Effector memory CD4-positive, alpha-beta T cell (primary cell): ENCODE data around the gene CAMTA1.

Experiments used
- DNase-seq, 3 donors: peaks; one replicate each; pipeline ENCODE4 v3.0.0-alpha.2; 2020
- H3K27ac ChIP-seq: 2 replicates; pipeline ENCODE4 v1.7.0; 2013; ENCODE audit warnings: mild to moderate bottlenecking, low read length, moderate library complexity; ENCODE audit not compliant: insufficient read depth, poor library complexity, severe bottlenecking
- H3K27me3 ChIP-seq: replicated peaks from 2 replicates; pipeline ENCODE4 v1.7.0; 2013; ENCODE audit warnings: mild to moderate bottlenecking, low read length; ENCODE audit not compliant: insufficient read depth, control insufficient read depth, poor library complexity, severe bottlenecking
- H3K36me3 ChIP-seq: 2 replicates; pipeline ENCODE4 v1.7.0; 2013; ENCODE audit warnings: mild to moderate bottlenecking, low read length, moderate library complexity; ENCODE audit not compliant: control insufficient read depth, insufficient read depth
- H3K4me1 ChIP-seq: 2 replicates; pipeline ENCODE4 v1.7.0; 2013; ENCODE audit warnings: low read length, mild to moderate bottlenecking; ENCODE audit not compliant: control insufficient read depth, insufficient read depth, poor library complexity, severe bottlenecking
- H3K4me3 ChIP-seq: 2 replicates; pipeline ENCODE4 v1.7.0; 2013; ENCODE audit warnings: low read length, low read depth, mild to moderate bottlenecking; ENCODE audit not compliant: insufficient read depth, poor library complexity, severe bottlenecking
- H3K9me3 ChIP-seq: 2 replicates; pipeline ENCODE4 v1.7.0; 2013; ENCODE audit warnings: mild to moderate bottlenecking, low read length, moderate library complexity; ENCODE audit not compliant: control insufficient read depth

The CAMTA1 gene

DNA sequence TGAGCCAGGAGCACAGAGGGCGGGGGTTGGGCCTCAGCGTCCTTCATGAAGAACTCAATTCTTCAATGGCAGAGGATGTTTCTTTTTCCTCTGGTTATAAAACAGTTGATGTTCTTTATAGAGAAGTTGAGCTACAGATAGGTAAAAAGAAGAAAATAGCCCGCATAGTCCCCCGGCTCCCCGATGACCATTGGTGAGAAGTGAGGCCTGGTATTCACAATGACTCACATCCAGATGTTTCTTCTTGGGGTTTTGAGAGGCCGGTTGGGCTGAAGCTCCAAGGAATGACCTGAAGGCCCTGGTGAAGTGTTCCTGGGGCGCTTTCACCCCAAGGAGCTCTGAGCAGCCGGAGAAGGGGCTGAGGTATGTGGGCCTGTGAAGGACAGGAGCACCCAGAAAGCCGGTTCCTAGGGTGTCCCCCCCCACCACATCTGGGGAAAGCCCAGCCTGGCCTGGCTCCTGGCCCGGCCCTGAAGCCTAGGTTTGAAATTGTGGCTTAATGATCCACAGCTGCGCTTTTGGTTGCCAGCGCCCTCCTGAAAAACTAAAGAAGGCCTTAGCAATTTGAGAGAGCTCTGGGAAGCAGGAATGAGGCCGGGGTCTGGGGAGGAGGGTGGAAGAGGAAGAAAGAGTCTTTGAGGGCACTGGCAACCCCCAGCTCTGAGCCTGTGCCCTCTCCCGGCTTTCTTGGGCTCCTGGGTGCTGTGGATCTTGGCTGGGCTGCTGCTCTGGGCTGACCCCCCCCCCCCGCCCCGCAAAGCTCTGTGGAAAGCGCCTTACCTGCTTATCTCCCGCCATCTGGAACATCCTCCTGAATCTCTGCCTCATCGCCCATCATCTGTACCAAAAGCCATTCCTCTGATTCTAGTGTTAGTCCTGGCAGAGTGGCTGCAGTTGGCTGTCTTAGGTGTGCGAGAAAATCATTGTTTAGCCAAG lies 444.7 kb downstream of the CAMTA1 start:
- H3K36me3 ChIP-seq = no peaks in the 10 kb centered on the region
- no peaks in the 10 kb centered on the region for H3K9me3 ChIP-seq
- no peak overlapping the region for H3K27ac ChIP-seq
- DNase-seq = no peak
- no peaks in the 10 kb centered on the region for H3K4me1 ChIP-seq
- no peaks in the 10 kb centered on the region for H3K27me3 ChIP-seq
- H3K4me3 ChIP-seq = no peak overlapping the region

DNA sequence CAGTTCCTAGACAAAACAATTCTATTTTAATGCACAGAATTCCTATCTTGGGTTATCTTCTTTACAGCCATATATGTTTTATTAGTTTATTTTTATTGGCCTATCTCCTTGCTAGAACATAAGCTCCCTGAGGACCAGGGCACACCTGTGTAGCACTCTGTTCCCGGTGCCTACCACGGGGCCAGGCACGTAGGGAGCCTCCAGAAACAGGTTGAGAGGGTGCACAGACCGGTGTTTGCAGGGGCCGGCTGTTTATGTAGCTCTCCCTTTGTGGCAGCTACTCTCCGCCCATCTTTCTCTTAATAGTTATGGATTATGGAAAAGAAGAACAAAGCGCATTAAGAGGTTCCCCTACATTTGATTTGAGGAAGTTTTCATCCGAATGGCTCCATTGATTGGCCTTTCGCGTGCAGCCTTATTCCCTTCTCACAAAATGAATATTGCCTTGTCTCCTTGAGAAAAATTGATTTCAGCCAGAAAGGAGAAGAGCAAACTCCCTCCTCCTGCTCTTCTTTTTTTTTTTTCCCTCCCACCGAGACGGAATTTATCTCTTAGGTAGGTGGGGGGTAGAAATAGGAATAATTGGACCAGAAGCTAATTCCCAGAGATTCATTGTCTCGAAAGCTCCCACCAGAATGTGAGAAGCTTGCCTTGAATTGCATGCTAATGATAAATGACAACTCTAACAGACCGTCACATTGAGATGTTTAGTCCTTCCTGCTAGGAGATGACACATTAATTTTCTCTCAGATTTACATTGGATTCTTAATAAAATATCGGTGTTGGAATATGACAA lies 447.4 kb downstream of the CAMTA1 start:
- no peak for DNase-seq
- no peaks in the 10 kb centered on the region for H3K36me3 ChIP-seq
- H3K27ac ChIP-seq = no peak overlapping the region
- no peaks in the 10 kb centered on the region for H3K9me3 ChIP-seq
- no peak overlapping the region for H3K4me3 ChIP-seq
- no peaks in the 10 kb centered on the region for H3K4me1 ChIP-seq
- H3K27me3 ChIP-seq = no peaks in the 10 kb centered on the region

DNA sequence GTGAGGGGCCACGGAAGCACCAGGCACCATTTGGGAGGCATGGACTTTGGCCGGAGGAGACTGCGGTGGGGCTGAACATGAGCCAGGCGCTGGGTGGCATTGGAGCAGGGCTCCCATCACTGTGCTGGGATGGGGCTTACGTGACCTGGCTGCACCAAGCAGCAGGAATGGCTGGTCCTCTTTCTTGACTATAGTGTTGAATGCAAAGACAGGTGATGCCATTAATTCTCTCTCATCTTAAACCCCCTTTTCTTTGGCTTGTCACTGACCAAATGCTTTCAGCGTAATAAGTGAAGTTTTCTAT lies 447.9 kb downstream of the CAMTA1 start:
- no peak overlapping the region for H3K4me3 ChIP-seq
- no peaks in the 10 kb centered on the region for H3K36me3 ChIP-seq
- H3K4me1 ChIP-seq = no peaks in the 10 kb centered on the region
- no peaks in the 10 kb centered on the region for H3K27me3 ChIP-seq
- no peaks in the 10 kb centered on the region for H3K9me3 ChIP-seq
- no peak overlapping the region for H3K27ac ChIP-seq
- DNase-seq = no peak

DNA sequence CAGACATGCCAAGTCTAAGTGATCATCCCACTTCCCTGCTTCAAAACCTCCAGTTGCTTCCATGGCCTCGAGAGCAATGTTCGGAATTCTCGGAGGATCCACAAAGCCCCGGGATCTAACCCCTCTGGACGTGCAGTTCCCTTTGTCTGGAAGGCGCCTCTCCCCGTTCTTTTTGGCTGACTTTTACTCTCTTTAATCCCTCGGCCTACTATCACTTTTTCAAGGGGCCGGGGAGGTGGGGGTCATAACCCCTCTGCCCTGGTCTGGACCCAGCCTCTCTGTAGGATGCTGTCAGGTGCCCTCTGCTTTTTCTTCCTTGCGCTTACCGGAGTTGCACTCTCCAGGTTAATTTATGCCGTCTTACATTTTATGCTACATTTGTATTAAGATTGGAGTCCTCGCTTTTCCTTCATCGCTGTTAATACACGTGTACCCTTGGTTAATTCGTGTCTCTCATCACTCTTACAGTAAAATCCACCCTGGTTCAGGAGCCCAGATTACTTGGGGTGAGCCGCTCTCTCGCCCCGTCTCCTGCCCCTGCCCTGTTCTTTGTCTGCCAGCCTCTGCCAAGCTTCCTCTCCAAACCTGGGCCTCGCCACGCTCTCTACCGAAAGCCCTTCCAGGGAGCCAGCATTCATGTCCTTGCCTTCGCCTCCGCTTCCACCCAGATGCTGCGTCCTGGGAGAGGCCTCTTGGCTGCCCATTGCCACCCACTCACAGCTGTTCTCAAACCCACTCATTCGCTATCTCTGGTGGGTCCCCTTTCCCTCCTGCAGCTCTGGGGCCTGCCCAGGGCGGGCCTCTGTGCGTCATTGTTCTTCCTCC lies 448.6 kb downstream of the CAMTA1 start:
- Histone ChIP-seq H3K9me3 (no peaks in the 10 kb centered on the region), H3K36me3 (no peaks in the 10 kb centered on the region), H3K27ac (no peak overlapping the region), H3K4me1 (no peaks in the 10 kb centered on the region), H3K4me3 (no peak overlapping the region), H3K27me3 (no peaks in the 10 kb centered on the region)
- no peak for DNase-seq

DNA sequence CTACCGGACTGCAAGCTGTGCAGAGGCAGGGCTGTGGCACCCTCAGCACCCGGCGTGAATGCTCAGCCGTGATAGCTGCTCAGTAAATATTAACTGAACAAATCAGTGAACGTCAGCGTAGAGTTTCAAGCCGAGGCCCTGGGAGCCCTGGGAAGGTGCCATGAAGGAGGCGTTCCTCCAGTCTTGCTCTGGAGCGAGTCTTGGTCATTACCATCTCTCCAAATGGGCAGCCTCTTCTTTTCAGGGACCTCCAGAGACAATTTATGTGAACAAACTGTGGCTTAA lies 449.2 kb downstream of the CAMTA1 start:
- Histone ChIP-seq H3K27me3 (no peaks in the 10 kb centered on the region), H3K9me3 (no peaks in the 10 kb centered on the region), H3K4me1 (no peaks in the 10 kb centered on the region), H3K27ac (no peak overlapping the region), H3K36me3 (no peaks in the 10 kb centered on the region), H3K4me3 (no peak overlapping the region)
- DNase-seq = no peak

DNA sequence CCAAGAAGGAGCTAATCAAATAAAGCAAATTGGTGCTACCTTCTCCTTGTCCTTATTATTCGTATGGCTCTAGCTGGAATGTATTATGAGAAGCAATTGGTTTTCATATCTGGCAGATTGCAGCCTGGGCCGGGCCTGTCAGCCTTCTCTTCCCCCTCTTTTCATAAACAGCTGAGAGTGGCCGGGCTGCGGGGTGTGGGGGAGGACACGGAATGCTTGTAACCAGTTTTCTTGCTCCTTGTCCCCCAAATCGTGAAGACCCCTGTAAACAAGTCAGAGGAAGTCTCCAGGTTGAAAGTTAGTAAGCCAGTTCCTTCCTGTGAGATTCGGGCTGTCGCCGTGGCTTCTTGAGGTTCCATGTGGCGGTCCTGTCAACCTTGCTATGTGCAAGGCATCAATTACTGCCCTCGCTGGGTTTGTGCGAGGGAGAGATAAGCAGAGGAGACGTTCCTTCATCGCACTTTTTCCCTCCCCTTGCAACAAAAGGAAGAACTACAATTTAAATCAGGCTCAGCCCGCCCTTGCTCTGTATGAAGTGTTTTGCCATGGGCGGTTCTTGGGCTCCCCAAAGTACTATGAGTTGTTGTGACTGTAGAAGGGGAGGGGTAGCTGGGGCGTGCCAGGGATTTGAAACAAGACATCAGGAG lies 450.7 kb downstream of the CAMTA1 start:
- H3K4me3 ChIP-seq = no peak overlapping the region
- no peaks in the 10 kb centered on the region for H3K36me3 ChIP-seq
- H3K9me3 ChIP-seq = no peaks in the 10 kb centered on the region
- no peaks in the 10 kb centered on the region for H3K4me1 ChIP-seq
- H3K27me3 ChIP-seq = no peaks in the 10 kb centered on the region
- no peak for DNase-seq
- no peak overlapping the region for H3K27ac ChIP-seq

DNA sequence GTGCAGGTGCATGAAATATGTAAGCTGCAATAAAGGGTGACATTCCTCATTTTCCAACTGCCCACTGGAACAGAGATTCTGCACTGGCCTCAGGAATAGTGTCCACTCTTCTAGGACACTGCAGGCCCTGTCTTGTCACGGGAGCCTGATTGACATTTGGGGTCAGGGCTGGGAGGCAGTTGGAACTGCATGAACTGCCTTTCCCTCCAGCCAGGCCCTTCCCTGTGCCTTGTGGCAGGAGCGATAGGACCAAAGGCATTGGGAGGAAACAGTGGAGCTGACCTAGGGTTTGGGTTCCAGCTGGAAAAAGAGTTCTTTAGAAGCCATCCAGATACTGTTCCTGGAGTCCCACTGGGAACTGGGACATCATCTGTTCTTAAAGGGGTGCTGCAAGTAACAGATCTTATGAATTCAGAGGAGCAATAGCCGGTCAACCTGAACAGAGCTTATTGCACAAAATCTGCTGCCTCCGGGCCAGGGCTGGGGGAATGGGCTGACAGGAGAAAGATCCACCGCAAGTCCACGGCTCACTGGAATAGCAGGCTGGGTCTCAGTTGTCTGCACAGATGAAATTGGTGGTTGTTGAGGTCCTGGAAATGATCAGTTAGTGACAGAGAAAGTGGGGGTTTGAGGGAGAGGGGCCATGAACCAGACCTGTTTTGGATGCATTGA lies 451.7 kb downstream of the CAMTA1 start:
- no peak overlapping the region for H3K4me3 ChIP-seq
- H3K27ac ChIP-seq = no peak overlapping the region
- DNase-seq = no peak
- no peaks in the 10 kb centered on the region for H3K4me1 ChIP-seq
- H3K9me3 ChIP-seq = no peaks in the 10 kb centered on the region
- no peaks in the 10 kb centered on the region for H3K27me3 ChIP-seq
- H3K36me3 ChIP-seq = no peaks in the 10 kb centered on the region

DNA sequence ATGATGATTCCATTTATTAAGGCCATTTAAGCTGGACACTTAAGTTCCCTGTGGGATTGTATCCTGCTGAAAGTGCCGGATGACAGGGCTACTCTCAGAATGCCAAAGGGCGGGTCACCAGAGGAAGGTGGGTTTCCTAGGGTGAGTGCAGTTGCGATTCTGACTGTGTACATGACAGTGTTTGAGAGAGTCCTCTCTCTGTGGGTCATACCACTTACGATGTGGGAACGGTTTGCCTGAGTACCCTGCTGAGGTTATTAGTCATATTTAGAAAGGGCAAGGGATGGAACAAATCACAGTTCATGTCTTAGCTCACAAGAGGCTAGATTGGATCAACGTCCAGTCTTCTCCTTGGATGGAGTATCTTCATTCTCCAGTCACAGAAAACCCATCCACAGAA lies 461.9 kb downstream of the CAMTA1 start:
- Histone ChIP-seq H3K27me3 (no peaks in the 10 kb centered on the region), H3K4me3 (no peak overlapping the region)

DNA sequence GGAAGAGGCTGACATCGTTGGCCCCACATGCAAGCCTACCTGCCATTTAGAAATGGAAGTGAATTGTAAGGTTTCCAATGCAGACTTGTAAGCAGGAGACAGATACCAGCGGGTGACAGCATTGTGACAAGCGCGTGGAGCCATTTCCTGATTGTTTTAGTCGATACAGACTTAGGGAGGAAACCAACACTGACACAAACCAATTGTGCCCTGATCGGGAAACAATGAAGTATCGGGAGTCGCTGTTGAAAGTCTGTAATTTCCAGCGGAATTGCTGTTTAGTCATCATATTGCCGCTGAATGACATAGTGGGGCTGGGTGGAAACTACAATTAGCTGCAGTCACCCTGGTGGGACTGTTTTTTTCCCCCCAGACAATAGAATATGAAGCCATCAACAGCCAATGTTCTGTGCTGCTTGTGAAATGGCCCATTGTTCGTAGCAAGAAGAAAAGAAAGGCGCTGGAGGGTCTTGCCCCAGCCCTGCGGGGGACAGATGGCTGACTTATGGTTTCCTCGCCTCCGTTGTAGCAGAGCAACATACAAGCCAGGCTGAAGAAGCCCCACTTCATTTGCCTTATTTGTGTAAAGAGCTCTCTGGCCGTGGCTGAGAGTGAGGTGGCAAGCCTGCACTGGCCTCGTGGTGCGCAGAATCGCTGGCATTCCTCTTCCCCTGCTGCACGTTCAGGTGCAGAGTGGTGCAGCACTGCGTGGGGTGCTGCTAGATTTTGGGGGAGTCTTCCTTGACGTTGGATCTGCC lies 462.7 kb downstream of the CAMTA1 start:
- Histone ChIP-seq H3K9me3 (no peaks in the 10 kb centered on the region), H3K27me3 (no peaks in the 10 kb centered on the region), H3K4me3 (no peak overlapping the region), H3K4me1 (no peaks in the 10 kb centered on the region), H3K27ac (no peak overlapping the region), H3K36me3 (no peaks in the 10 kb centered on the region)
- no peak for DNase-seq

More for the DNA sequence above, 461.9 kb downstream of the CAMTA1 start:
- DNase-seq = no peak
- Histone ChIP-seq H3K9me3 (no peaks in the 10 kb centered on the region), H3K36me3 (no peaks in the 10 kb centered on the region), H3K27ac (no peak overlapping the region), H3K4me1 (no peaks in the 10 kb centered on the region)
